Globus pallidus (tissue), 1 donor: ENCODE data around the gene ATP5ME.
"Not testable (repeated sequence)": the region's sequence is repeated elsewhere in the genome, so short reads cannot be mapped to it uniquely, and the experiment has no call there.

Experiments used
- DNase-seq: peaks from one replicate; pipeline ENCODE4 v3.0.0-alpha.2; 2015; ENCODE audit warnings: low spot score

The ATP5ME gene

DNA sequence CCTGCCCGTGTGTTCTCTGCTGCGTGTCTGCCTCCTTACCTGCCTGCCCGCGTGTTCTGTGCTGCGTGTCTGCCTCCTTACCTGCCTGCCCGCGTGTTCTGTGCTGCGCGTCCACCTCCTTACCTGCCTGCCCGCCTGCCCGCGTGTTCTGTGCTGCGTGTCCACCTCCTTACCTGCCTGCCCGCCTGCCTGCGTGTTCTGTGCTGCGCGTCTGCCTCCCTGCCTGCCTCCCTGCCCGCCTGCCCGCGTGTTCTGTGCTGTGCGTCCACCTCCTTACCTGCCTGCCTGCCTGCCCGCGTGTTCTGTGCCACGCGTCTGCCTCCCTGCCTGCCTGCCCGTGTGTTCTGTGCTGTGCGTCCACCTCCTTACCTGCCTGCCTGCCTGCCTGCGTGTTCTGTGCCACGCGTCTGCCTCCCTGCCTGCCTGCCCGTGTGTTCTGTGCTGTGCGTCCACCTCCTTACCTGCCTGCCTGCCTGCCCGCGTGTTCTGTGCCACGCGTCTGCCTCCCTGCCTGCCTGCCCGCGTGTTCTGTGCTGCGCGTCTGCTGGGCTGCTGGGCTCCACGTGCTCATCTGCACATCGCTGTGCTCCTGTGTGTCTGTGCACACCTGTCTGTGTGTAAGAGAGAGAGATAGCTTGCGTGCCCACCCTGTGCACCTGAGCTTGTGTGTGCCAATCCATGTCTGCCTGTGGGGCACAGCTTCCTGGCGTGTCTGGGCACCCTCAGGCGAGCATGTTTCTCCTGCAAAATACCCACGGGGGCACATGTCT, 38.8 kb downstream of the ATP5ME start:
- DNase-seq = not testable (repeated sequence)

- DNase-seq = no peak
Observed at GRCh38 chr4:634599-634985, 39.5 kb downstream of the ATP5ME start.

DNA sequence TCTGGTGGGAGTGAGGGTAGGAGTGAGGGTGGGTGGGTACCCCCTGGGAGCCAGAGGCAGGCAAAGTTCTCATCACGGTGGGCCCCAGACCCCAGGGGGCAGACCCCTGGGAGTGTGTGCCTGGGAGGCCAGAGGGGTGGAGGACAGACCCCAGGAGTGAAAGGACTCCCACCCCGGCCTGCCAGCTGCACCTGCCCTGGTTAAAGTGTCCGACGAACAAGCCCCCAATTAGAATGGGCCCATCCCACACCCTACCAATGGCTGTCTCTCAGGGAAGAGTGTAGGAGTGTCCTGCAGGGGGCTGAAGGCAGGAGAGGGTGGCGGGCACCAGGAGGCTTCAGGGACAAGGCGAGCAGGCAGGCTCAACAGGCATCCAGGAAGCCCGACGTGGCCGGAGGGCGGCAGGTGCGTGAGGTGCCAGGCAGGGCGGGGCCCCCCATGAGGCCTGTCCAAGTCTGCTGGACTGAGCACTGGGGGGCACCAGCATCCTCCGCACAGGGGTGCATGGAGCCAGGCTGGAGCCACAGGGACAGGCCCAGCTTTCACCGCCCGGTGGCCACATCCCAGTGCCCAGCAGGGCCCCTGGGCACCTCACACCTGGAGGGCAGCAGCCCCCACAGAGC, 40.0 kb downstream of the ATP5ME start:
- DNase-seq = no peak

- no peak for DNase-seq
Observed at GRCh38 chr4:633406-633805, 40.7 kb downstream of the ATP5ME start.

- DNase-seq = no peak
Observed at GRCh38 chr4:632926-633325, 41.1 kb downstream of the ATP5ME start.

DNA sequence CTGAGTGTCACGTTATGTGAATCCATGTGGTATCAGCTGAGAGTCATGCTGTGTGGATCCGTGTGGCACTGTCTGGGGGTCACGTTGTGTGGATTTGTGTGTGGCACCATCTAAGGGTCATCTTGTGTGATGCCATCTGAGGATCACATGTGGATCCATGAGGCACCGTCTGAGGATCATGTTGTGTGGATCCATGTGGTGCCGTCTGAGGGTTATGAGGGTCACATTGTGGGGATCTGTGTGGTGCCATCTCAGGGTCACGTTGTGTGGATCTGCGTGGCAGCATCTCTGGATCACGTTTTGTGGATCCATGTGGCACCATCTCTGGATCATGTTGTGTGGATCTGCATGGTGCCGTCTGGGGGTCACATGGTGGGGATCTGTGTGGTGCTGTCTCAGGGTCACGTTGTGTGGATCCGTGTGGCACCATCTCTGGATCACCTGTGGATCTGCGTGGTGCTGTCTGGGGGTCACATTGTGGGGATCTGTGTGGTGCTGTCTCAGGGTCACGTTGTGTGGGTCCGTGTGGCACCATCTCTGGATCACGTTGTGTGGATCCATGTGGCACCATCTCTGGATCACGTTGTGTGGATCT, 41.8 kb downstream of the ATP5ME start:
- no peak for DNase-seq

GRCh38 chr4:630656-631055, 43.4 kb downstream of the ATP5ME start:
- no peak for DNase-seq

GRCh38 chr4:629915-630641, 44.0 kb downstream of the ATP5ME start:
- no peak for DNase-seq

DNA sequence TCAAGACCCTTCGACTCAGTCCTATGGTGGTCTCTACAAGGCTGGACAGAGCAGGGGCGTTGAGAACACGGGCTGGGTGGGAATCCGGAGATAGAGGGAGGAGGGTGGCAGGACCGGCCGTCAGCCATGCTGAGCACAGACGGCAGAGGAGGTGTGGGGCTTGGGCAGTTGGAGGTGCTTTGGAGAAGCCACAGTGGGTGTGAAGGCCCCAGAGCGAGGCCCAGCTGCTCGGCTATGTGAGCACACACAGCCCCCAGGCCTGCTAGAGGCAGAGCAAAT, 44.5 kb downstream of the ATP5ME start:
- no peak for DNase-seq

GRCh38 chr4:628821-629635, 45.0 kb downstream of the ATP5ME start:
- DNase-seq = no peak

- no peak for DNase-seq
Observed at GRCh38 chr4:628311-628741, 45.8 kb downstream of the ATP5ME start.

DNA sequence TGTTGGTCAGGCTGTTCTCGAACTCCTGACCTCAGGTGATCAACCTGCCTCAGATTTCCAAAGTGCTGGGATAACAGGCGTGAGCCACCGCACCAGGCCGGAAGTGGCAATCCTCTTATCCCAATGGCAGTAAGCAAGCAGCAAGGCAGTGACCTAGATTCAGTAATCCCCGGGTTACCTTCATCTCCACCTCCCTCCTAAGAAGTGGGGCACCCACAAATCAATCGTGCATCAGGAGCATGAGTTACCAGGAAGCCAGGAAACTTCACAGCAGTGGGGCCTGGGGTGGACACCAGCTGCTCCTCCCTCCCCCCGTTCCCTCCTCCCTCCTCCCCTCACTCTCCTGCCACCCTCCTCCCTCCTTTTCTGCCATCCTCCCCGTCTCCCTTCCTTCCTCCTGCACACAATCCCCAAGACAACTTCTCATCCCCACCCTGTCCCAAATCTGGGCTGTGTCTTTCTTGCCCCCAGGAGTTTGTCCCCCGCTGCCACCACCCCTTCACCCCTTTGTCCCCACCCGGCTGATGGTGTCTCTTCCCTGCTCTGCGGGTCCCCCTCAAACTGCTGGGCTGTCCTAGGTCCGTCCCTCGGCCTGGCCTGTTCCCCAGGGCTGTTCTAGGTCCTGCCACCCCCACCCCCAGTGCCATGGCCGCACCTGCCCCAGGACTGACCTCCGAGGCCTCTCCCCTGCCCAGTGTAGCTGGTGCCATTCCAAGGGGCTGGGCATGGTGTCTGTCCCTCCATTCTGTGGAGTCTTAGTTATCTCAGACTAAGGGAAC, 46.5 kb downstream of the ATP5ME start:
- no peak for DNase-seq

DNA sequence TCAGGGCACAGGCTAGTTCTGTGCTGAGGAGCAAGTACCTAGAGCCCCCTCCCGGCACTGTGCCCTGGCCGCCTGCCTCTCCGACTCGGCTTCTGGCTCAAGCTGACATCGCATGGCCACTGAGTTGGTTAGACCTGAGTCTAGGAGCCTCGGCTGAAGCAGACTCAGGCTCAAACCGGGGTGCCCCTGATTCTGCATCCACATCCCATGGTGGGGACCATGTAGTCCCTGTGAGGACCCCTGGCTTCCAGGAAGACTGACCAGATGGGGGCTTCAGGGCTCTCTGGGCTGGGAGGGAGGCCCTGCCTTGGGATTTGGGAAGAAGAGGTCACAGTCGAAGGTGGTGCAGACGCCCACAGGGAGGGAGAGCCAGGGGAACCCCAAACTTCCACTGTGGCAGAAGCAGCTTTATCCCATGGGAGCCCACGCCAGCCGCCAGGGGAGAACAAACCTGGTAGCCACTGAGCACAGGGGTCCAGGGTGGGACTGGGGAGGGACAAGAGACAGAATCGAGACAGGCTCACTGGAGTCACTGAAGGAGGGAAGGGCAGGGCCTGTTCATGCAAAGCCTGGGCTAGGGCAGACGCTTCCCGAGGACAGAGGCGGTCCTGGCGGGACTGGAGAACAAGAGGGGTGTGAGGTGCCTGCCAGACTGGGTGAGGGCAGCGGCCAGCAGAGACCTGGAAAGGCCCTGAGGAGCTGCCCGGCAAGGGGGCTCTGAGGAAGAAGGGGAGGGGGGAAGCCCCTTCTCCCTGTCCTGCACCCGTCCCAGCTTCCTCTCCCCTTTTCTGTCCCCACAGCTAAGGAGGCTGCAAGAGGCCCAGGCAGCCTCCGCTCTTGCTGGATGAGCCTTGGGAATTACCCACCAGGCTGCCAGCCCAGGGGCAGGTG, 47.6 kb downstream of the ATP5ME start:
- no peak for DNase-seq

DNA sequence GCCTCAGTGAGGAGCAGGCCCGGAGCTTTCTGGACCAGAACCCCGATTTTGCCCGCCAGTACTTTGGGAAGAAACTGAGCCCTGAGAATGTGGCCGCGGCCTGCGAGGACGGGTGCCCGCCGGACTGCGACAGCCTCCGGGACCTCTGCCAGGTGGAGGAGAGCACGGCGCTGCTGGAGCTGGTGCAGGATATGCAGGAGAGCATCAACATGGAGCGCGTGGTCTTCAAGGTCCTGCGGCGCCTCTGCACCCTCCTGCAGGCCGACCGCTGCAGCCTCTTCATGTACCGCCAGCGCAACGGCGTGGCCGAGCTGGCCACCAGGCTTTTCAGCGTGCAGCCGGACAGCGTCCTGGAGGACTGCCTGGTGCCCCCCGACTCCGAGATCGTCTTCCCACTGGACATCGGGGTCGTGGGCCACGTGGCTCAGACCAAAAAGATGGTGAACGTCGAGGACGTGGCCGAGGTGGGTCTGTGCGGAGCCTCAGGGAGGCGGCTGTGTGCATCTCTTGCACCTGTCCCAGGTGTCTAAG, 48.4 kb downstream of the ATP5ME start:
- no peak for DNase-seq

DNA sequence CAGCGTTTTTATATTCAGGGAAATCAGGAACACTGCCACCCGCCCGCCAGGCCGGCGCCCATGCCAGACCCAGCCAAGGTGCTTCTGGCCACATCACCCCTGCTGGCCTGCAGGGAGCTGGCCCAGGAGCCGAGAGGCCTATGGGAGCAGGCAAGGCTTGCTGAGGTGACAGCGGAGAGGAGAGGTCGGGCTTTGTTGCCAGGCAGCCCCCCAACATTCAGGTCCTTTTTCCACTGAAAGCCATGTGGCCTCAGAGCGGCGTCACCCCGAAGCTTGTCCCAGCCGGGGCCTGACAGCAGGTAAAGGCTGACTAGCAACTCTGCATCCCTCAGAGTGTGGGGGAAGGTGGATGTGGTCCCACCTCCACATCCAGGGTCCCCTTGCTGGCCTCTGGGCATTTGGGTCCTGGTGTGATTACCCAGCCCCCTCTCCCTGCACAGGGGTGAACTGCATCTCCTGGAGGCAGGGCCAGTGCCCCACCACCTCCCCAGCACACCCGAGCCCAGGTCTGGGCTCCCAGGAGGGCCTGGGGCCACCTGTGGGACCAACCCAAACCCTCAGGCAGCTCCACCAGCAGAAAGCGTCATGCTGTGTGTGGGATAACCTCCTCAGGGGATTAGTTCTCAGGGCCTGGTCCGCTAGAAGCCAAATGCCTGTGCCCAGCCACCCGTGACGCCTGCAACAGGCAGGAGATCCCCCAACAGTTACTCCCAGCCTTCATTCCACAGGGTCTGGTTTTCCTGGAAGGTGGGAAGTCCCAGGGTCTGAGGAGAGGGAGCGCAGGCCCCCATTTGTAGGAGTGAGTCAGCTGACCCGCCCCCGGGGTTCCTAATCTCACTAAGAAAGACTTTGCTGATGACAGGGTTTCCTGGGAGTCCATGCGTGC, 49.1 kb downstream of the ATP5ME start, which contains the start of gene PDE6B:
Gene PDE6B (plus strand): TSS at position 869 of the 886 bp plus-strand sequence. CDS start 54 bp downstream, outside the sequence.
- no peak for DNase-seq

- DNase-seq = no peak
Observed at GRCh38 chr4:623914-624566, 50.0 kb downstream of the ATP5ME start.

DNA sequence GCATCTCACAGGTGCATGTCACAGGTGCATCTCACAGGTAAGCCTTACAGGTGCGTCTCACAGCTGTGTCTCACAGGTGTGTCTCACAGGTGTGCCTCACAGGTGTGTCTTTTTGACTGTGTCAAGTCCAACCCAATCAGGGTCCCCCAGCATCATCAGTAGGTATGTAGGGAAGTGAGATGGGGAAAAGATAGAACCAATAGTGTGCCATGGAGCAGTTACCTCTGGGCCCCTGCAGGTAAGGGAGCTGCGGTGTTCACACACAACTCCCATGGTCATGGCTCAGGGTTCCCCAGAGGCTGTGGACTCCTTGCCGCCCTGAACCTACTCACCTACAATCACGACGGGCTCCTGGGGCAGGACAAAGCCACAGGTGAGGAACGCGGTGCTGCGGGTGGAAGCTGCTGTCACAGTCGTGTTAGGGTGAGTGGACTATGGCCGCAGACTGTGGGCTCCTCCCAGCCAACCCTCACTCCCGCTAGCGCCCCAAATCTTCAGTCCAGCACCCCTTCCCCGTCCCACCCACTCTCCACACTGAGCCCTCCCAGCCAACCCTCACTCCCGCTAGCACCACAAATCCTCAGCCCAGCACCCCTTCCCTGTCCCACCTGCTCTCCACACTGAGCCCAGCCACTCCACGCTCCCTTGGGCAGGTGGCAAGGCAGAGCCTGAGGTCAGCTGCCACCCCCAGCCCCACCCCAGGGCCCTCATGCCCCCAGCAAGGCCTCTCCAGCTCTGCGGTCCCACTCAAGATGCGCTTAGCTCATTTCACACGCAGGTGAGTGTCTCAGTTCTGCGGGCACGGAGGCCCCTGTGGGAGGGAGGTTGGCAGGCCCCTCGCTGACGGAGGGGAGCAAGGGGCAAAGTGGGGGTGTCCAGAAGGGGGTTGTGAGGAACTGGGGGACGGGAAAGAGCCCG, 50.8 kb downstream of the ATP5ME start:
- DNase-seq = no peak
